HEK293 (cell line): ENCODE measurements around the gene PARD3.

ENCODE experiments used
- CTCF ChIA-PET: fragments of 350-600 bp; formaldehyde crosslinking; extraction: SDS; loops from one replicate; lab custom pipeline; 2021; ENCODE audit warnings: antibody characterized with exemption; lab: Yijun Ruan, JAX
- POLR2A ChIA-PET: fragments of 300-600 bp; formaldehyde crosslinking; extraction: SDS; loops from one replicate; lab custom pipeline; 2020; ENCODE audit warnings: antibody characterized with exemption, inconsistent platforms; lab: Yijun Ruan, JAX
- H3K27ac ChIP-seq: fragments of 200-500 bp; sonication (Bioruptor generic); 2 replicates; pipeline ENCODE4 v1.5.1; 2014; ENCODE audit warnings: low read depth, low read length, control low read depth, inconsistent platforms; ENCODE audit errors: extremely low read depth
- H3K36me3 ChIP-seq, 2 experiments: fragments of 200-500 bp in 1 of 2; sonication (Bioruptor generic) in 1 of 2; 1 replicate in 1 of 2; 2 replicates in 1 of 2; pipeline ENCODE4 v1.5.1; 2014 to 2017; ENCODE audit warnings: inconsistent platforms in 2 of 2, low read length in 2 of 2; ENCODE audit not compliant: control insufficient read depth in 2 of 2, insufficient read depth in 1 of 2
- H3K4me1 ChIP-seq: fragments of 200-500 bp; sonication (Bioruptor generic); 2 replicates; pipeline ENCODE4 v1.5.1; 2014; ENCODE audit warnings: mild to moderate bottlenecking, low read length, inconsistent platforms; ENCODE audit not compliant: control insufficient read depth, insufficient read depth
- H3K4me3 ChIP-seq: 2 replicates; pipeline ENCODE4 v1.5.1; 2011; ENCODE audit warnings: low read depth, mild to moderate bottlenecking, control low read depth, low read length, moderate library complexity
- H3K9me3 ChIP-seq: fragments of 200-500 bp; sonication (Bioruptor generic); 2 replicates; pipeline ENCODE4 v1.5.1; 2014; ENCODE audit warnings: low read depth, low read length, inconsistent platforms; ENCODE audit not compliant: control insufficient read depth, insufficient read depth
- HIC1 ChIP-seq: fragments of 450-650 bp; formaldehyde crosslinking; IDR thresholded peaks from 2 replicates; pipeline ENCODE4 v1.5.1; 2016; ENCODE audit warnings: missing biosample characterization, missing genetic modification characterization
- OSR2 ChIP-seq: fragments of 450-650 bp; formaldehyde crosslinking; IDR thresholded peaks from 2 replicates; pipeline ENCODE4 v1.5.1; 2016; ENCODE audit warnings: missing biosample characterization, missing genetic modification characterization
- PBX3 ChIP-seq: sonication (generic); formaldehyde crosslinking; IDR thresholded peaks from 2 replicates; pipeline ENCODE4 v1.8.1; 2022; ENCODE audit warnings: mild to moderate bottlenecking, moderate library complexity, missing genetic modification reagents
- PRDM1 ChIP-seq: fragments of 450-650 bp; formaldehyde crosslinking; IDR thresholded peaks from 2 replicates; pipeline ENCODE4; 2016; ENCODE audit warnings: missing biosample characterization, missing genetic modification characterization
- PRDM10 ChIP-seq: fragments of 450-650 bp; formaldehyde crosslinking; IDR thresholded peaks from 2 replicates; pipeline ENCODE4 v1.5.1; 2016; ENCODE audit warnings: missing biosample characterization, missing genetic modification characterization
- SP2 ChIP-seq: fragments of 450-650 bp; formaldehyde crosslinking; IDR thresholded peaks from 2 replicates; pipeline ENCODE4 v1.5.1; 2016; ENCODE audit warnings: missing biosample characterization, missing genetic modification characterization
- ZBTB20 ChIP-seq: fragments of 450-650 bp; formaldehyde crosslinking; IDR thresholded peaks from 2 replicates; pipeline ENCODE4 v1.5.1; 2016; ENCODE audit warnings: missing biosample characterization, missing genetic modification characterization
- ZFP69B ChIP-seq: fragments of 450-650 bp; formaldehyde crosslinking; IDR thresholded peaks from 2 replicates; pipeline ENCODE4 v1.5.1; 2016; ENCODE audit warnings: missing biosample characterization, missing genetic modification characterization
- ZNF121 ChIP-seq: fragments of 450-650 bp; formaldehyde crosslinking; IDR thresholded peaks from 2 replicates; pipeline ENCODE4 v1.5.1; 2016; ENCODE audit warnings: missing biosample characterization, missing genetic modification characterization
- ZNF133 ChIP-seq: fragments of 450-650 bp; formaldehyde crosslinking; IDR thresholded peaks from 2 replicates; pipeline ENCODE4 v1.5.1; 2016; ENCODE audit warnings: missing biosample characterization, missing genetic modification characterization
- ZNF544 ChIP-seq: fragments of 450-650 bp; formaldehyde crosslinking; IDR thresholded peaks from 2 replicates; pipeline ENCODE4 v1.5.0; 2017; ENCODE audit warnings: missing biosample characterization, missing genetic modification characterization
- ZNF596 ChIP-seq: fragments of 450-650 bp; IDR thresholded peaks from 2 replicates; pipeline ENCODE4 v1.5.0; 2018; ENCODE audit warnings: missing biosample characterization, mild to moderate bottlenecking, missing genetic modification characterization, moderate library complexity
- ZNF623 ChIP-seq: fragments of 450-650 bp; formaldehyde crosslinking; IDR thresholded peaks from 2 replicates; pipeline ENCODE4 v1.5.1; 2016; ENCODE audit warnings: missing biosample characterization, missing genetic modification characterization
- ZSCAN16 ChIP-seq: fragments of 450-650 bp; formaldehyde crosslinking; IDR thresholded peaks from 2 replicates; pipeline ENCODE4 v1.5.1; 2016; ENCODE audit warnings: missing biosample characterization, missing genetic modification characterization

Gene PARD3

GRCh38 chr10:34145715-34146114, 669.4 kb downstream of the PARD3 start (continued):
- TF ChIP-seq PRDM10 (no peak), ZNF623 (tag by site-specific recombination) (no peak)

GRCh38 chr10:34143466-34143865, 671.6 kb downstream of the PARD3 start:
- Histone ChIP-seq H3K9me3 (no peaks in the 10 kb centered on the region), H3K4me3 (no peak overlapping the region), H3K4me1 (peaks cover 10% of the 10 kb centered on the region), H3K27ac (no peak overlapping the region), H3K36me3 (no peaks in the 10 kb centered on the region)
- TF ChIP-seq SP2 (tag by site-specific recombination) (no peak), ZNF133 (tag by site-specific recombination) (no peak)
- CTCF ChIA-PET: interaction anchor here (0.6 kb wide), 1 partner anchor 55 kb away, joined by 3 read pairs; no protein-coding TSS in a partner anchor
- POLR2A ChIA-PET: no interaction called here

GRCh38 chr10:34141032-34141680, 673.9 kb downstream of the PARD3 start:
- no peak for TF ChIP-seq PBX3
- no peak for TF ChIP-seq ZSCAN16 (tag by site-specific recombination)
- no peak for TF ChIP-seq ZNF596 (tag by site-specific recombination)
- no peak for TF ChIP-seq OSR2 (tag by site-specific recombination)
- no peak for TF ChIP-seq ZNF121 (tag by site-specific recombination)
- TF ChIP-seq PRDM1 (tag by site-specific recombination): no peak
- no peak for TF ChIP-seq SP2 (tag by site-specific recombination)
- no peak for TF ChIP-seq ZFP69B (tag by site-specific recombination)
- no peak for TF ChIP-seq ZNF544 (tag by site-specific recombination)
- TF ChIP-seq HIC1: no peak
- TF ChIP-seq ZBTB20 (tag by site-specific recombination): no peak
- TF ChIP-seq, all 188 proteins: peak for 0
- POLR2A ChIA-PET: no interaction called here
- CTCF ChIA-PET: interaction anchor here (0.6 kb wide), 2 partner anchors 10 to 12 kb away, joined by 3 read pairs; no protein-coding TSS in a partner anchor

More at GRCh38 chr10:34141032-34141680, 673.9 kb downstream of the PARD3 start:
- H3K9me3 ChIP-seq: no peaks in the 10 kb centered on the region
- H3K4me3 ChIP-seq: no peak overlapping the region
- peaks cover 10% of the 10 kb centered on the region for H3K4me1 ChIP-seq
- H3K36me3 ChIP-seq: no peaks in the 10 kb centered on the region
- no peak overlapping the region for H3K27ac ChIP-seq
